ENCODE data around the gene PLOD2. TPM values are rescaled to one million over a fixed set of nuclear protein-coding genes. Genes with fewer than 3 reads are reported as not detected.

PLOD2 gene
- total RNA-seq, 6 experiments from 2014 or later, result 22.7 to 196 (median 57.6) TPM

DNA sequence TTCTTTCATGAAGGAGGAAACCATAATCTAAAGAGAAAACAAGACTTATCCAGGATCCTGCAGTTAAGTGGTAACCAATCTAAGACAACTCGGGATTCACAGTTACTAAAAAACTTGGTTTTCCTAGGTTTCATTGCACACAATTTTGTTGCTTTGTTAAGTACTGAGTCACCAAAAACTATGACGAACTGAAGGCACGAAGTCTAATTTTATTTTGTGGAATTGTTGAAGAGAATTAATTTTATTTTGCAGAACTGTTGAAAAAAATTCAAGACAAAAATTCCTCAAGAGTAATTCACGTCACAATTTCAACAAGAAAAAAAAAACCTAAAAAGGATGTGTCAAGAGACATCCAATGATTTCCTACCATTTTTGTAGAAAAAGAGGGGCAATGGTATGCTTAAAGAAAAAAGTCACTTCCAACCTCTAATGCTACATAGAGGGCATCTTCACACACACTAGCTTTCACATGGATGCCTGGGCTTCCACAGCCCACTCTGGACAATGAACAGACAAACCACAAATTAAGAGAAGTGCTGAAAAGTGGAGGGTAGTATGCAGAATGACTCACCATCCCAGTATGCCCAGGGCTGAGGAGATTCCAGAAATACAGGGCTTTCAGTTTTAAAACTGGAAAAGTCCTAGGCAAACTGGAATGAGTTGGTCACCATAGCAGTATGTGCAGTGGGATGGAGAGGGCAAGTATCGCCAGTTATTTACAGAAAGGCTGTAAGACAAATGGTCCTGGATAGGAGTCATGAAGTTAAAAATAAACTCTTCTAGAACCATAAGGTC, 29.2 kb downstream of the PLOD2 start:
- no peaks in the 10 kb centered on the region for H3K9me3 ChIP-seq
- peak overlapping the region in 1 of 3 donors; percentile 23 for H3K27ac ChIP-seq
- no peaks in the 10 kb centered on the region for H3K27me3 ChIP-seq
- intact Hi-C loops (cut with DNase I), result no loop called here
- H3K4me1 ChIP-seq, result peaks cover 0 to 38% (median 19%) of the 10 kb centered on the region in 4 donors
- H3K36me3 ChIP-seq, result no peaks in the 10 kb centered on the region
- no peak overlapping the region for H3K4me3 ChIP-seq
- 79% methylated on average over 5 of the region's 5 CpGs for WGBS (ENCODE audit: insufficient coverage, low coverage, low lambda C conversion rate, missing lambda C conversion rate)
- no peak for TF ChIP-seq POLR2A (IDR thresholded peaks at IDR 0.05)
- TF ChIP-seq, protein P1, sequence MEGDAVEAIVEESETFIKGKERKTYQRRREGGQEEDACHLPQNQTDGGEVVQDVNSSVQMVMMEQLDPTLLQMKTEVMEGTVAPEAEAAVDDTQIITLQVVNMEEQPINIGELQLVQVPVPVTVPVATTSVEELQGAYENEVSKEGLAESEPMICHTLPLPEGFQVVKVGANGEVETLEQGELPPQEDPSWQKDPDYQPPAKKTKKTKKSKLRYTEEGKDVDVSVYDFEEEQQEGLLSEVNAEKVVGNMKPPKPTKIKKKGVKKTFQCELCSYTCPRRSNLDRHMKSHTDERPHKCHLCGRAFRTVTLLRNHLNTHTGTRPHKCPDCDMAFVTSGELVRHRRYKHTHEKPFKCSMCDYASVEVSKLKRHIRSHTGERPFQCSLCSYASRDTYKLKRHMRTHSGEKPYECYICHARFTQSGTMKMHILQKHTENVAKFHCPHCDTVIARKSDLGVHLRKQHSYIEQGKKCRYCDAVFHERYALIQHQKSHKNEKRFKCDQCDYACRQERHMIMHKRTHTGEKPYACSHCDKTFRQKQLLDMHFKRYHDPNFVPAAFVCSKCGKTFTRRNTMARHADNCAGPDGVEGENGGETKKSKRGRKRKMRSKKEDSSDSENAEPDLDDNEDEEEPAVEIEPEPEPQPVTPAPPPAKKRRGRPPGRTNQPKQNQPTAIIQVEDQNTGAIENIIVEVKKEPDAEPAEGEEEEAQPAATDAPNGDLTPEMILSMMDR (IDR thresholded peaks at IDR 0.05), result no peak
- DNase-seq (no peak), ATAC-seq (peak in 1 of 4 donors; percentile 49)

GRCh38 chr3:146130881-146131371, 30.1 kb downstream of the PLOD2 start:
- Histone ChIP-seq H3K4me1 (peaks cover 0 to 38% (median 19%) of the 10 kb centered on the region in 4 donors), H3K4me3 (no peak overlapping the region), H3K27me3 (no peaks in the 10 kb centered on the region), H3K36me3 (no peaks in the 10 kb centered on the region), H3K27ac (no peak overlapping the region), H3K9me3 (no peaks in the 10 kb centered on the region)
- DNase-seq (no peak), ATAC-seq (no peak)
- TF ChIP-seq, protein P1 (IDR thresholded peaks at IDR 0.05), result no peak
- no peak for TF ChIP-seq POLR2A (IDR thresholded peaks at IDR 0.05)
- WGBS (ENCODE audit: insufficient coverage, low coverage, low lambda C conversion rate, missing lambda C conversion rate), result 88% methylated on average over 2 of the region's 2 CpGs
- intact Hi-C loops (cut with DNase I), result no loop called here

DNA sequence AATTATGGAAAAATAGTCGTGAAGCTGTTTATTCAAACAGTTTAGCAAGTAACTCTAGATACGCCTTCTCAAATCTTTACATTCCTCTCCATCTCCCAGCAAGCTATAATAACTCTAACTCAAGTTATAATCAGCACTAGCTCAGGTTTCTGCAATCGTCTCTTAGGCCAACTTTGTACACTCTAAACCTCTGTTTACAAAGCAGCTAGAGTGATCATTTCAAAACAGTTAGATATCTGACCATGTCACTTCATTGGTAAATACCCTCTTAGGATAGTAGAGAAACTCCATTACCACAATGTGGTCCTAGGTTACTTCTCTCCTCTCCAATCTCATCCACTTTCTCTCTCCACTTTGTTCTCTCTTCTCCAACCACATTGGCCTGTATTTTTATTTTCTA, 31.2 kb downstream of the PLOD2 start:
- WGBS (ENCODE audit: insufficient coverage, low coverage, low lambda C conversion rate, missing lambda C conversion rate), result 42% methylated on average over 3 of the region's 3 CpGs

DNA sequence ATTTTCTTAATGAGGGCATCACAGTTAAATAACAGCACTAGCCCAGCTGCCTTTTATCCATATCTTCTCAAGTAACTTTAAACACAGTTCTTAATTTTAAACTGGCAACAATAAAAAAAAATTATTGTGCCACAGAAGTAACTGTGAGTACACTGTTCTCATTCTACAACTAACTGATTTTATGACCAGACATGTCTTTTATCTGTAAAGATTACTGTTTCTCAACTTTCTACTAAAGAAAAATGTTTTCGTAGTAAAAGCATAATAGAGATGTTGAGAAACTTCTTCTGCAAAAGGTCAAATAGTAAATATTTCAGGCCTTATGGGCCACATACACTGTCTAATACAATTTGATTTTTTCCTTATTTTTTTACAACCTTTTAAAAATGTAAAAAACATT, 32.0 kb downstream of the PLOD2 start:
- H3K27ac ChIP-seq, result peak overlapping the region in 2 of 3 donors; percentile 60 to 69
- TF ChIP-seq, protein P1 (IDR thresholded peaks at IDR 0.05), result no peak
- intact Hi-C loops (cut with DNase I), result no loop called here

More for the DNA sequence above, 31.2 kb downstream of the PLOD2 start:
- Histone ChIP-seq H3K4me1 (peaks cover 0 to 38% (median 19%) of the 10 kb centered on the region in 4 donors), H3K36me3 (no peaks in the 10 kb centered on the region), H3K27ac (peak overlapping the region; percentile 28 to 69 (median 60)), H3K27me3 (no peaks in the 10 kb centered on the region), H3K9me3 (no peaks in the 10 kb centered on the region), H3K4me3 (no peak overlapping the region)
- ATAC-seq, result peak; percentile 56 to 92 (median 84)
- no peak for TF ChIP-seq POLR2A (IDR thresholded peaks at IDR 0.05)
- TF ChIP-seq, protein P1 (IDR thresholded peaks at IDR 0.05), result no peak
- DNase-seq, result no peak
- intact Hi-C loops (cut with DNase I), result no loop called here

More for the DNA sequence above, 32.0 kb downstream of the PLOD2 start:
- Histone ChIP-seq H3K4me3 (no peak overlapping the region), H3K27me3 (no peaks in the 10 kb centered on the region), H3K9me3 (no peaks in the 10 kb centered on the region), H3K4me1 (peaks cover 0 to 31% (median 15%) of the 10 kb centered on the region in 4 donors), H3K36me3 (no peaks in the 10 kb centered on the region)
- no peak for ATAC-seq
- DNase-seq, result no peak
- WGBS (ENCODE audit: insufficient coverage, low coverage, low lambda C conversion rate, missing lambda C conversion rate), result 46% methylated on average over 1 of the region's 1 CpG
